Activated effector memory CD4-positive, alpha-beta T cell treated with Interleukin-2 at 50 U/mL for 16 hours (primary cell): ENCODE results near the gene RNF152.

Experiments used
- DNase-seq: peaks from one replicate; pipeline ENCODE4 v3.0.0-alpha.2; 2020

The RNF152 gene

DNA sequence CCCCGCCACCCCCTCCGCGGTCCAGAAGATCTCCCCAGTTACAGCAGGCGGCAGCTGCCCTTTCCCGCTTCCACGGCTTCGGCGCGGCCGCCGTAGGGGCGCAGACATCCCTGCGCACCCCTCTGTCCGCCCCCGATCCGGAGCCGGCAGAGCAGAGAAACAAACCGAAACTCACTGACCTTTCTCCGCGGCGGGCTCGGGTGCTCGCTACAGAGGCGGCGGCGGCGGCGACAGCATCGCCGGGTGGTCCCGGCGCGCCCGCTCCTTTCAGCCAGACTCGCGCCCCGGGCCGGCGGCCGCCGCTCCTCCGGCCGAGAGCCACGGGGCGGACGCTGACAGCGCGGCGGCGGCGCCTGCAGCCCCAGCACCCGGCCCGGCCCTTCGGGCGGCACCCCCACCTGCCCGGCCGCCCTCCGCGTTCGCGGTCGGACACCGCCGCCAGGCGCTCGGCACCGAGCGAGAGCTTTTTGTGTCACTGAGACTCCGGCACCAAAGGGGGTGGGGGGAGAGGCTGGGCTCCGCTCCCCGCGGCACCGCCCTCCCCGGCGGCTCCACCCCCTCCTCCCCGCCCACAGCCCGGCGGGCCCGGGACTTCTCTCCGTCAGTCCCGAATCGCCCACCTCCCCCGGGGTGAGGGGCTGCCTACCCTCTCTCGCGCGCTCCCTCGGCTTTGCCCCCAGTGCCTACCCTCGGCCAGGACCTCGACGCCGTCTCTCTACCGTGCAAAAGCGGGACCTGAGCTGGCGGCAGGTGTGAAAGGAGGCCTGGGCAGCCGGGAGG is 1.4 kb upstream of the RNF152 start:
- DNase-seq = peak; percentile 60

DNA sequence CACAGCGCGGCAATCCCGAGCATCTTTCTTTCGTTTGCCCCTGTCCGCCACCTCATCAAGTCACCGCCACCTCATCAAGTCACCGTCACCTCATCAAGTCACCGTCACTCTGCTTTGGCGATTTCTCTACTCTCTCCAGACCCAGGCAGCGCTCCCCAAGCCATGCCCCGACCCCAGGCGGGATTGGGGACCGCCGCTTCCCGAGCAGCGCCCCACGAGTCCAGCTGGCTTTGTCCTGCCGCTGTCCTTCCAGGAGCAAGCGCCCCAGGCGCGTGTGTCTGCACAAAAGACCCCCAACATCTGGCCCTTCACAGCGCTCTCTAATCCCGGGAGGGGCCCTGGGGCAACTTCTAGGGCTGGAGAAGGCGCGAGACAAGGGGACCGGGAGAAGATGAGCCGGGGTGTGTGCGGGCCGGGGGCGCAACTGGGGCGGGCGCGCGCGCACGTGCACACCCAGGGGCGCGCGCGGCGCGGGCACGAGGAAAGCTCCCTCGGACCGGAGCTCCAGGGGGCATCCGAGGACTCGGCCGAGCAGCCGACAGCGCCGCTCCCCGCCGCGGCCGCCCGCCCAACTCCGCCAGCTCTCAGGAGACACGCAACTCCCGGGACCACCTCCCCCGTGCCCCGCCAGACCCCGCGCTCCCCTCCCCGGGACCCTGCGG is 633 bp upstream of the RNF152 start:
- DNase-seq = peak; percentile 6

DNA sequence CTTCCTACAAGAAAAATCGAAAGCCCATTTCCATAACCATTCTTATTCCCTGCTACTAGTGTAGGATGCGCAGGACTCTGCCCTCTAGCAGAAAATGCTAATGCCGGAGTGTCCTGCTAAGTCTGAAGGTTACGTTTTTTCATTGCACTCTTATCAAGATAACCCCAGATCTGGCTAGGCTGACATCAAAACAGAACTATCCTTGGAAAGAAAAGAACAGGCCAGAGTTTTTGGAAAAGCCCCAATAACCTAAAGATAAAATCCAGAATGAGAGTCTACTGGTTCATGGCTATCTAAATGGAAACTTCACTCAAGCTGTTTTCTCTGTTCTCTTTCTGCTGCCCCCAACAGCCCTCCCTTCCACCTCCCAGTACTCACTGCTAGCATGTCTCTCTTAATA is 913 bp downstream of the RNF152 start:
- DNase-seq = no peak

DNA sequence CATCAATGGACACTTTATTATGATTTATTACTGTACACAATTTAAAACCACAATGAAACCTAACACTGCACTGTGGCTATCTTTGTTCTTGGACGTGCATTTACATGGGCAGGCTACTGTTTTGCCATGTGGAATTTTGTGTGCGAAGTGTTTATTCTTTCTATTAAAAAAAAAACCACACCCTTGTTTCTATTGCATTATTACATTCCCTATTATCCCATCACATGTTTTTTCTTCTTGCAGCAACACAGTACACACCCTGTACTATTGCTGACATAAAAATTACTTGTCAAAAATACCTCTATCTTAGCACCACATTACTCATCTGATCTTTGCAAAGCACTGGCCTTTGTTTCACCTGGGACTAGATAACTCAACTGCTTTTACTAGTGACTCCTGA is 1.5 kb downstream of the RNF152 start:
- no peak for DNase-seq

DNA sequence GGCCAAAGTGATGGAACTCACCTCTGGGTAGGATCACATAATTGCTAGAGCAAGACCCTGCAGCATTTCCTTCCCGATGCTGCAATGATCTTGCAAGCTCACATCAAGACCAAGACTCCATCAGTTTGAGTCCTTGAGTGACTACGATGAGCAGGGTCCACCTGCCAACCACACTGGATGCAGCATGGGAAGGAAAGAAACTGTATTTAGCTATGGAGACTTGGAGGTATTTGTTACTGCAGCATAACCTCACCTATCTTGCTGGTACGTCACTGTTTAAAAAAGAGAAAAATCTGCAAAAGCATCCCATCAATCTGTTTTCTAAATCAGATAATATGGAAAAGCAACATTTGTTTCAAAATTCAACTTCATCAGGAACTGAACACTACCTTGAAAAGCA is 2.5 kb downstream of the RNF152 start:
- DNase-seq = no peak

DNA sequence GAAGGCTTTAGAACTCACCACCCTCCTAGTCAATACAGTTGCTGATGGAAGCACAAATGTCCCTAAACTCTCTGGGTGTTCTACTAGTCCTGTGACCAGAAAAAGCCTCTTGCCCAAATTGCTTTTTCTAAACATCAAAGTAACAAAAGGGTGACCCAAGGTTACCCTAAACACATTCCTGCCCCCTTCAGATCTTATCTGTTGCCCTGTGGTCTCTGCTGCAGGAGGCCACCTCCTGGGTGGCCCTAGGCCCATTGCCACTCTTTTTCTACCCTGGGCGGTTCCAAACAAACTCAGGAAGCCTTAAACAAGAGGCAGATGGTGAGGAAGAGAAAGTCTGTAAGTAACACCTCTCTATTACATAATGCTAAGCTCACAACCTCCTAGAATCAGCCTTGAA is 3.3 kb downstream of the RNF152 start:
- DNase-seq = no peak

DNA sequence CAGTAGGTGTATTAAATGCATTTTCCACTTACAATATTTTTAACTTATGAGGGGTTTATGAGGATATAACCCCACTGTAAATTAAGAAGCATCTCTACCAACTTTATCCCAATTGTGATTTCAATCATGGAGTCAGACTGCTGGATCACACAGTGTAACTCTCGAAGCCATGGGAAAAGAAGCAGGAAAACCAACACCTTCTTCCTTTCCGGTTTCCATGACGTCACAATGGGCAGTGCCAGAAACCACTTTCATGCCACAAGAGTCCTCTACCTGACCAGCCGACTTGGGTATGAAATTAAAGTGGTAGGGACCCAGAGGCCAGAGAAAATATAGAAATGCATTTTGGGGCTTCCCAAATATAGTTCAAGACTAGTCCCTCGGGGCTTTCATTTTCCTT is 4.2 kb downstream of the RNF152 start:
- DNase-seq = no peak

DNA sequence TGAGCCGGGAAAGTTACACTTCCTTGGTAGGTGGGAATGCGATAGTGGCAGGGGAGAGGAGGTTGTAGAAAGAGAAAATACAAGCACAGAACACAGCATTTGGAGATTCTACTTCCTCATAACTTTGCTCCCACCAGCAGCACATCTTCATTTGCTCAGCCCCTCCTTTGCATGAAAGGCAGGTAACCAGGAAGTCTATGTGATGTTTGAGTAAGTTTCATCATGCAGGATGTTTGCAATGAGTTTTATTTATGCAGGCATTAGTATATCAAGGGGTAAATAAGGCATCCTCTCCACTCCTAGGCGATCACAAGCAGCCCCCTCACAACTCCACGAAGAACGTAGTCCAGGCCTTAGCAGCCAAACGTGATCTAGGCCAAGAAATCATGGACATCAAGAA is 5.0 kb downstream of the RNF152 start:
- DNase-seq = no peak

DNA sequence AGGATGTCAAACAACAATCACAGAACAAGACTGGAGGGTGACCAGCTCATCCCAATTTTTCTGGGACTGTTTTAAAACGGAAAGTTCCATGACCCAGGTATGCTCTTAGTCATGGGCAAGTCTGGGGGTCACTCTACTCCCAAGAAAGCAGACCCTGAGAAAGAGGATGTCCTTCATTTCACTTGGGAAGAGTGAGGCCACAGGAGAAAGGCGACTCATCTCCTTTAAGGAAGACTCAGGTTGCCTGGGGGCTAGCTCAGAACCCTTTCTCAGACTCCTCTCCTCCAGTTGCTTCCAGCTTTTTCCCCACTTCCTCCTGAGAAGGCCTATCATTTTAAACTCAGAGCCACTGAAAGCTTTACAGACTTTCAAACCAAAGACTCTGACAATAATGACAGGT is 9.3 kb downstream of the RNF152 start:
- DNase-seq = no peak

DNA sequence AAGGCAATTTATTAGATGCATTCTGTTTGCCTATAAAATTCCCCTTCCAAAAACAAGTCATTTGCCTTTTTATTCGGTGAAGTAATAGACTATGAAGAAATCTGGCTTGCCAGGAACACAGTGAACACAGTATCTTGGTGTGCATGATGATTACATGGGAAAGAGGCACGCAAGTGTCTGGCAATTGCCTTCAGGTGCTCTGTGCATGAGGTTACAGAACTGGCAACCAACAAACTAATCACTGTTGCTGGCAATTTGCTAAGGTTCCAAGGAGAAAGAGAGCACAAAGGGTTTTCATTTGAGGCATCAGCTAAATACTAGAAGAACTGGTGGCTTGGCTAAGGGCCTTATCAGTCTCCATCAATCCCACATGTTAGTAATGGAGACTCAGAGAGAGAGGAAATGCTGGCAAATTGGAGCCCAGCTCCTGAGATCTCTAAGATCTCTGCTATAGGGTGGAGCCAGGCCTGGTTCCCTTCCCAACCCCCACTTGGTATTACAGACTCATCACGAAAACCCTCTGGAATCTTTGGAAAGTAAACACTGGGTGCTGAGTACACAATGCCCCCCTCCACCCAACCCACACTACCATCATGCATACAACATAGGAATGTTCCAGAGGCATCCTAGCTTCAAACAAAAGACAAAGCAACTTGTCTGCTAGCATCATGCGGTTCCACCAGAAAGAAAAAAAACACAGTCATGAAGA is 10.4 kb downstream of the RNF152 start:
- DNase-seq = no peak

DNA sequence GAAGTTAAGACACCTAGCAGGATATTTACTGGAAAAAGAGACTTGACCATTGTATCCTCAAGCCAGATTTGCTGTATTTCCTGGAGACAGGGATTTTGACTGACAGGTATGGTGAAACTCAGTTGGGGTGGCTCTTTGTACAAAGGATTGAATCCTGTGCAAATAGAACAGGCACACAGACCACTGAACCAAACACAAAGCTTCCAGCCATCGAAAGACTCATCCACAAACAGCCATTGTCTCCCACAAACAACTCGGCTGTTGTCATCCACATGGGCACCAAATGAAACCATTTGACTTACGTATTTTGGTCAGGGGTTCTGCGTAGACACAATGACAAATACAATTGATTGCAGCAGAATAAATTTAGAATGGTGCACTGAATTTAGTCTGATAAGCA is 15.9 kb downstream of the RNF152 start:
- no peak for DNase-seq

DNA sequence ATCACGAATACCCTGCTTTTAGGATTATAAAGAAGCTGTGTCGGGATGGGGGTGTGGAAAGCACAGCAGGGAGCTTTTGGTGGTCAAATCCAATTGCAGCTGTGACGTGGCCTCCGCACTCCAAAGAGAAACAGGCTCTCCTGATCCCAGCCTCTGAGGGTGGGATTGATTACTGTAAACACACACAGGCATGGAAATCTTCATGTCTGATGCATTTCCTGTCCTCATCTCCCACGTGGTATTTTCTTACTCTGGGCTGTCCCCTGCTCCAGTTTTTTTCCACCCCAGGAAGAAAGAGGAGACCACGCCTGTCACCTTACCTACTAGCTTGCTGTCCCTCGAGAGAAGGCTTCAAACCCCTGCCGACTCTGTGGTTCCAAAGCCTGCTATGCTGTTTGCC is 22.7 kb downstream of the RNF152 start:
- DNase-seq = no peak

DNA sequence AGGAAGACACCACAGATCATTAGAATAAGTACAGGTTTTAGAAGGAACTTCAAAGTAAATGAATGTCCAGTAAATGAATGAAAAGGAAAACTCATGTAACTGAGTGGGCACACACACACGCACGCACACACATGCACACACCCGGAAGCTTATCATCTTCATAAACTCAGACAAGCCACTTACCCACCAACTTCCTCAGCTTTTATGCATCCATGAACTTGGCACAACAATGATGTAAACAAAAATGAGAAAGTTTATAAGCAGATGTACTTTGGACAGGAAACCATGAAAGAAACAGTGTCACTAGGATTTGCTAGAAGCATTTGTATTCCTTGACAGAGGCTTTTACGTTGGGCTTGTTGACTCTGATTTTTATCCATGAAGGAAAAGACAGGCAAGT is 23.2 kb downstream of the RNF152 start:
- DNase-seq = no peak

DNA sequence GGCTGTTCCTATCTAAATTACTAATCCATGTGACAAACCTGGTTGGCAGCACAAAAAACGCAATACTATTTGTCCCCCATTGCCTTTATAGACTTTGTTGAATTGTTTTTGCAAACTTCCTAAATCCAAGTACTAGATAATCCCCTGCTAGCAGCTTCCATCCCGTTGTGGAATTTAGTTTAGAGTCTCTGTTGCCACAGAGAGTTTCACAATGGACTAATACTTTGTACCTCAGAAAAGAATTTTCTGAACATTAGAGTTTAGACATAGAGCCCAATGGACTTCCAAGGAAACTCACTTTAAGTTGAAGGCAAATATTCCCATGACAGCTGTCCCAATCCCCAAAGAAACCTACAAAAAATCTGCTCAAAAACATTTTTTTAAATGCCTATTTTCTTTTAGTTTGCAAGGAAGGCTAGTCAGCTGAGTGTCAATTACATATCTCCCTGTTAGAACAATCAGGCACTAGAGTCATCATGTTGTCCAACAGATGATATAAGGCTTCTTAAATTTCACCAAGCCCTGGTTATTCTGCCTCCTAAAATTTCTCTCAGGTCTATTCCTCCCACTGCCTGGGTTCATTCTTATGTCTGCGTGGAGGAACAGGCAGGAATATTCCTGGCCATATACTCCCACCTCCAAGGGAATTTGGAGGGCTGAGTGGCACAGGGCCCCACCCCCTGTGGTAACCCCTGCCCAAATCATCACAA is 27.2 kb downstream of the RNF152 start:
- DNase-seq = no peak

DNA sequence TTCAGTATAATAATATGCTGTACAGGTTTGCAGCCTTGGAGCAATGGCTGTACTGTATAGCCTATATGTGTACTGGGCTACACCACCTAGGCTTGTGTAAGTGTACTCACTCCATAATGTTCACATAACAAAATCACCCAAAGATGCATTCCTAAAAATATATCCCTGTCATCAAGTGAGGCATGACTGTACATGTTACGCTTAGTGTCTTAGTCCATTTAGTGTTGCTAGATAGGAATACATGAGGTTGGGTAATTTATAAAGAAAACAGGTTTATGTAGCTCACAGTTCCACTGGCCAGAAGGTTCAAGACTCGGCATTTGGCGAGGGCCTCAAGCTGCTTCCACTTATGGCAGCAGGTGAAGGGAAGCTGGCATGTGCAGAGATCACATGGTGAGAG is 31.4 kb downstream of the RNF152 start:
- DNase-seq = no peak

DNA sequence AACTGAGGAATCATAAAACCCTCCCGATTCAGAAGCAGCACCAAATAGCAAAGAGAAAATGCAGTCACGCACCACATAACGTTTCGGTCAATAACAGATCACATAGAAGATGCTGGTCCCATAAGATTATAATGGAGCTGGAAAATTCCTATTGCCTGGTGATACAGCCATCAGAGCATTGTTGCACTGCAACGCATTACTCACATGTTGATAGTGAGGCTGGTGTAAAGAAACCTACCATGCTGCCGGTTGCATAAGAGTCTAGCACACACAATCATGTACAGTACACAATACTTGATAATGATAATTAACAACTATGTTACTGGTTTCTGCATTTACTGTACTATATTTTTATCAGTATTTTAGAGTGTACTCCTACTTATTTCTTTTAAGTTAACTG is 32.5 kb downstream of the RNF152 start:
- no peak for DNase-seq

DNA sequence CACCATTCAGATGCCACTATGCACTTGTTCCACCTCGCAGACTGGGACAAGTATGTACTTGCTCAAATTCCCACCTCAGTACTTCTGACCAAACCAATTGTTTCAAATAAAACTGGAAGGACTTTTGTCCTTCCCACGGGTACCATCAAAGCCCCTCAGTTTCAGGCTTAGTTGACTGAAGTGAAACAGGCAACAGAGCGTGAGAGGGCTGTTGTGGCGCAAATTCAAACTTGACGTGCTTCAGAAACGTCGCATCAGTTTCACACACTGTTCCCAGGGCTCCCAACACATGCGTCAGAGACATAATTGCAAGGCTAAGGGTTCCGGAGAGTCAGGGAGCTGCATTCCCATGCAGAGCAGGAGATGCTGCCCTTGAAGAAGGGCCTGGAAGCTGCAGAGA is 33.7 kb downstream of the RNF152 start:
- no peak for DNase-seq

DNA sequence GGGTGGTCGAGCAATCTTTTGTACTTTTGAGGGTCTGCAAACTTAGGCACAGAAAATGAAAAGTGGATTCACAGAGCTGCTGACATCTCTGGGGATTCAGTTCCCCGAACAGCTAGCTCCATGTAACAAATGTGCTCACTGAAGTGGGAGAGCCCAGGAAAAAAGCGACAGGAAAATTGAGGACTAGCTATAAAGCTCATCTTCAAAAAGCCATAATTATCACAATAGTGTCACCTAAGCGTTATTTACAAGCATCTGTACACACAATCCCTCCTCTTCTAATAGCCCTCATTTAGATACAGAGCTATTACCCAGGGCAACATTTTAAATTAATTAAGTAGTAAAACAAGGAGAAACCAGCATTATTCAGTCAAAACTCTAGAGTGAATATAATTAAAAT is 36.1 kb downstream of the RNF152 start:
- DNase-seq = no peak

DNA sequence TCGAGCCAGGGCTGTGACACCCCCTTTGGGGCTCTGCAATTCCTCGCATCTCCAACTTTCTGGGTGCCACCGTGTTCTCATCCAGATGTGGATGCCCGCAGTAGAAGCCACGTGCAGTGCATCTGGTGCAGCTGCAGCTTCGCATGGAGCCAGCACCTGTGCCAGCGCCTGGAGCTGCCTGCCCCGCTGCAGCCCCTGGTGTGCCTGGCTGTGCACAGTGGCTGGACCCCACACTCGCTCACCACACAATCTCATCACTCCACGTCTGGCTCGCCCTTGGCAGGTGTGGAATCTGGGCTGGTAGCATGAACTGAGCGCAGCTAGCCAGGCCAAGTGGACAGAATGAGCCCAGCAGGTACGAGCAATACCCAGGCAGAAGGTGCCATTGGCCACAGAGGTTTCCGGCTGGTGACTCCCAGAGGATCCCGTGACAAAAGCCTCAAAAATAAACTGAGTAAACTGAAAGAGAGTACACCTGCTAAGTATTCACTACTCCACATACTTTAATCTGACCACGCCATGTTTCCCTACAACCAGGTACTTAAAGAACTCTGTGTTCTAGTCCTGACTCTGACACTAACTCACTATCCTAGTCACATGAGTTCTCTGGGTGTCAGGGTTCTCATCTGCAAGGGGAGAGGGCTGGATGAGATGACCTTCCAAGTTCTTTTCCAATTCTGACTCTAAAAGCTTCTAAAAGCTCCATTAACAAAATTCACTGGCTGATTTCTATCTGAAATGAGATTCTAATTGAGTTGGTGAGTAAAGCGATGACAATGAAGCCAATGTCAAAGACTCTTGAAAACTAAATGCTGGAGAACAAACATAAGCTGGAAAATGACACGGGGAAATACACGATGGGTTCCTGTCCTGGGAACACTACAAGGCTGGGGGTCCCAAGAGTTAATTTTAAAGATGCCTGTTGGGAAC is 37.1 kb downstream of the RNF152 start:
- no peak for DNase-seq

DNA sequence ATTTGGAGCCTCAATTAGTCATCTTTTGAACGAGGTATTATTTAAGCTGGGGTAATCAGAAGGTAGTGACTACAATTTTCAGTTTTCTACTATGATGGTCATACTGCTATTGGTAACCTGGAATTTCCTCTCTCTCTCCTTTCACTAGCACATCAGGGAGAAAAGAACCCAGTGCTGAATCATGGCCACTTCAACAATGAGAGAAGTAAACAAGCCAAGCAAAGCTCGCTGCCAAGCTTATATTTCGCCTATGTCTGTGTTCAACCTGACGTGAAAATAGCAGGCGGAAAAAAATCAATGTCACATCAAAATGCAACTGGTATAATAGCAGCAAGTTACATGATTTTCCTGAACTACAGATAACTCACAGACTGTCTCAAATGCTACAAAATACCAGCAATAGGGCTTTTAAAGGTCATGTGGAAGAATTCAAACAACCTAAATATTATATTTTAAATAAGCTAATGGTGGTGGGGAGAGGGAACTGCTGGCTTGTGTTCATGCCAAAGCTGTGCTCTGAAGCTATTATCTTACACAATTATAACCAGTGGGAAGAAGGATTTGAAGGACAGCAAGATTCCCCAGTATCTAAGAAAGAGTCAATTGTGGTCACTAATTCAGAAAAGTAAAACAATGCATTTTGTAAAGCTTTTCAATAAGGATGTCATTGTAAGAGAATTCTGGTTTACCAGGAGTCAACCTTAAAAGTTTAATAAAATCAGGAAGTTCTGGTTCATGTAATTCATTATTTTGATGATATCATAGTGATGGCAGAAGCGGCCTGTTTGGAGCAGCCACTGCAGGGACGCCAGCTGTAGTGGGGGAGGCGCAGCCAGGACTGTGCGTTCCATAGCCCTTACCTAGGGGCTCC is 38.0 kb downstream of the RNF152 start:
- DNase-seq = no peak

DNA sequence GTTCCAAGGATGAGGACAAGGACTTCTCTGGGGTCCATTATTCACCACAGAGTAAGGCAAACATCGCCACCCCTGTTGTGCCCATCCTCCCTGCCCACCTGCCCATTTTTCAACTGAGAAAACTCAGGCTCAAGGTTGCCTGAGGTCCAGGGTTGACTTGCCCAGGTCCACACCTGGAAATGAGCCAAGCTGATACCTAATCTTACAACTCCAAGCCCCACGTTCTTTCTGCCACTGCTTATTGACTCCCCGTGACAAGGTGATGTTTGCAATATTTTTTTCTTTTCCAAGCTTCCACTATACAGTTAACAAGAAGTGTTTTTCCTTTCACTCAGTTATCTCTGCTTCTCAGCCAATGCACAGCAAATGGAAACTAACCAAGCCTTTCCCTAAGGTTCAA is 39.0 kb downstream of the RNF152 start:
- no peak for DNase-seq
